NCI-H524 treated with DMSO at 0.1 percent for 48 hours (cell line): ENCODE measurements around the gene IGF1R.

Source experiments
- DNase-seq: peaks from one replicate; lab custom pipeline; 2025; lab: John Stamatoyannopoulos, UW

IGF1R gene

GRCh38 chr15:98725874-98726273 lies 77.5 kb downstream of the IGF1R start:
- no peak for DNase-seq

DNA sequence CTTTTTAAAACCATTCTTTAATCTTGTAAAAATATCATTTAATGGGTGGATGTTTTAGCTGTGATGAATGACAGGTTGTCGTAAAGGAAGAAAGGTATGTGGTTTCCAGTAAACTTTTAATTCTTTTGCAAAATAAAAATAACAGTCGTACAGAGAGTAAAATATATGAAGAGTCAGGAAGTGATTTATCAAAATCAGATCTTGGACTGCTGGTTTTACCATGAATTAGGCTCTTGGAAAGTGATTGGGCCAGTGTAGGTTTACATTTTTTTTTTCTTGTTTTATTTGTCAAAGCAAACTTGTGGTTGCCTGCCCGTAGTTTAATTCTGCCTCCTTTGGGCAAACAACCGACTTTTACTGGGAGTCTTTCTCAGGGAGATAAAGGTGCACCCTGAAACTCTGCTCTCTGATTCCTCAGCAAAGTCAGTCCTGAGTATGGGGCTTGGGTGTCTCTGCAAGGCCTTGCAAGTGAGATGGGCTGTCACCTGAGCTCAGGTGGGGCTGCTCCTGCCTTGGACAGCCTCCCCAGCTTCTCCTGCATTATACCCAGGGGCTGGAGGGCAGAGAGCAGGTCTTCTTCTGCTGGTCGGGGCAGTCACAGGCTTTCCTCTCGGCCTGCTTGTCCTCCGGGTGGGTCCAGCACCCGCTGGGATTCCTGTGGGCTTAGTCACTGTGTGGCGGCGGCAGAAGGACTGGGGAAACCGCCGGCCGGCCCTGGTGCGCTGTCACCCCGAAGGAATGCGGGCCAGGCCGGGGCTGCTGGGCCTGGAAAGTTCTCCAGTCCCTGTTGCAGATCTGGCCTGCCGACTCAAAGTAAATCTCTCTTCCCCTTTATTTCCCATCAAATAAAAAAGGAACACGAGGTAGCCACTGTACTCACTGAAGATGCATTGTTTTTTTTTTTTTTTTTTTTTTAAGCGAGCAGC lies 79.0 kb downstream of the IGF1R start:
- DNase-seq = no peak

GRCh38 chr15:98728082-98728810 lies 79.9 kb downstream of the IGF1R start:
- no peak for DNase-seq

GRCh38 chr15:98728811-98729160 lies 80.4 kb downstream of the IGF1R start:
- DNase-seq = no peak

DNA sequence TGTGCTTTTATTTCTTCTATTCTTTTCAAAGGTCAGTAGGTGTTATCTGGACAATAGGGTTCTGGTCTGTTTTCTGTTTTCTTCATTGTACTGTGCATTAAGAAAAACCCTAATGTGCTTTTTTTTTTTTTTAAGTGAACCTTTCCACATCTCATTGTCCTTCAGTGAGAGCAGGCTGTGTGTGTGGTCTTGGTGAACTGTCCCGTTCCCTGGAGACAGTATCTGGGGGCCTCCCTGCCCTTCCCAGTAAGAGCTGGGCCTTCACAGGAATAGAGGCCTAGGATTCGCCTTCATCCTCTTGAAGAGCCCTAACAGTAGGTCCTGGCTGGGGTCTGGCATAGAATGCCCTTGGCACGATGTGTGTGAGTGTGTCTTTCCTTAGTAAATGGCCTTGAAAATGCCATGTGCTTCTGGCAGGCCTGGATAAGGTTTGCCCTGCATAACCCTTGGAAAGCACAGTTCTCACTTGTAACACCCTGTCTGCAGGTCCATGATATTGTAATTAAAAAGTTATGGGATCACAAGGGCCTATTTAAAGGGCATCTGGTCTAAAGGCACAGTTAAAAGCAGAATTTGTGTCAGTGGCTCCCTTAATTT lies 81.2 kb downstream of the IGF1R start:
- no peak for DNase-seq

GRCh38 chr15:98730860-98731711 lies 82.7 kb downstream of the IGF1R start:
- no peak for DNase-seq

DNA sequence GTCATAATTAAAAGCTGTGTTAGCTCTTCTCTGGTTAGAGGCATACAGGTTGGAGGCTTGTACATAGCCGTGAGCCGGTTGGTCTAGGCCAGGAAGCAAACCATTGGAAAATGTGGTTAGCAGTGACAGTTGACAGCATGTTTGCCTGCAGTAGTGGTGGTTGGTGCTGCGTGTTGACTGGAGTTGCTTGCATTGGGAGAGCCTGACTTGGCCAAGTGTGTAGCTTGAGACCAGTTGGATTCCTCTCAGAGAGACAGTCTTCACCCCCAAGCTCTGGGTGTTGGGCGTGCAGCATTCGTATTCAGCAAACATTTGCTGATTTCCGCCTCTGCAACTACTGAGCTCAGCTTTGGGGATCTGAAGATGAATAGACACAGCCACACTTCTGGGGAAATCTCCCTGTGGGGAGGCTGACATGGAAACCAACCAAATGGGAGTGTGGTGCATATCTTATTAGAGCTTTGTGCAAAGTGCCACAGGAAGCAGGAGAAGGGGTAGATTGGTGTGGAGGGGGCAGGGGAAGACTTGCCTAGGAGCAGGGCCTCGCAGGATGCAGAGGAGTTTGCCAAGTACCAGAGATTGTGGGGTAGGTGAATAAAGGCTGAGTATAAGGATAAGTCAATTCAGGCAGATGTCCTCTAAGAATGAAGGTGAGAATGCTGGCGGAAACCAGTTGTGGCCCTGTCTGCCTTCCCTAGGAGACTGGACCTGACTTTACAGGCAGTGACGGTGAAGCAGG lies 83.5 kb downstream of the IGF1R start:
- DNase-seq = no peak

DNA sequence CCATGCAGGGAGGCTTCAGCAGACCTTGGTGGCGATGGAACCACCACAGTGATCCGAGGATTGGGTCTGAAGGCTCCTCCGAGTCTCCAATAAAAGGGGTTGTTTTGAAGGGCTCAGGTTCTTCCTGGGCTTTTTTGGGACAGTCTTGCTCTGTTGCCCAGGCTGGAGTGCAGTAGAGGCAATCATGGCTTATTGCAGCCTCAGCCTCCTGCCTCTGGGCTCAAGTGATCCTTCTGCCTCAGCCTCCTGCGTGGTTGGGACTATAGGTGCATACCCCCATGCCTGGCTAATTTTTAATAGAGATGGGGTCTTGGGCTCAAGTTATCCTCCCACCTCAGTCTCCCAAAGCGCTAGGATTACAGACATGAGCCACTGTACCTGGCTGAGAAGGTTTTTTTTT lies 84.8 kb downstream of the IGF1R start:
- no peak for DNase-seq

DNA sequence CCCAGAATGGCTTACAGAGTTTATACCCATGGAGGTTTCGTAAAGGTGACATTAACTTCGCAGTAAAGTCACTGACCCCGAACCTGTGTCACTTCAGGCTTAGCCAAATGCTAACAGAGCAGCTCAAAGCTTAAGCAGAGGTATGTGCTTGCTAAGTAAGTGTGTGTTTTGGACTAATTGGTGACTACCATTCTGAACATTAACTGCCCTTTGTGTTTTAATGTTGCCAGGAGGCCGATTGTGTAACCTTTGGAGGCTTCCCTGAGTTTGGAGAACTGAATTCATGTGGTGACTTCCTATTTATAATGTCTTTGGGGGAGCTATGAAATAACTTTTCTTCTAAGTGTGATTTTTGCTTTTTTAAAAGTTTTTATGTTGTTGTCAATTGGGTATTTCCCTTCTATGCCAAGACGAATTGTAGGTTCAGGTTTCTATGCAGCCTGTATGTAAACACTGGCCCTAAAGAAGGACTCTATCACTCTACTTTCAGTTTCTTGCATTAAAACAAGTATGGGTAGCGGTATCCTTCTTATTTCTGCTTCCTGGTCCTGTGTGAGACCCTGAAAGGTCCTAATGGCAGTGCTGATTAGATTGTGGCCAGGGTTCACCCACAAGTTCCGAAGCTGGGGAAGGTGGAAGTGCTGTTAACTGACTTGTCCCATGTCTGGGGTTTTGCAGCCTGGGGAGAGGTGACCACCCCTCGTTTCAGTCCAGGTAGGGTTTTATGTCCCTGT lies 86.3 kb downstream of the IGF1R start:
- no peak for DNase-seq

DNA sequence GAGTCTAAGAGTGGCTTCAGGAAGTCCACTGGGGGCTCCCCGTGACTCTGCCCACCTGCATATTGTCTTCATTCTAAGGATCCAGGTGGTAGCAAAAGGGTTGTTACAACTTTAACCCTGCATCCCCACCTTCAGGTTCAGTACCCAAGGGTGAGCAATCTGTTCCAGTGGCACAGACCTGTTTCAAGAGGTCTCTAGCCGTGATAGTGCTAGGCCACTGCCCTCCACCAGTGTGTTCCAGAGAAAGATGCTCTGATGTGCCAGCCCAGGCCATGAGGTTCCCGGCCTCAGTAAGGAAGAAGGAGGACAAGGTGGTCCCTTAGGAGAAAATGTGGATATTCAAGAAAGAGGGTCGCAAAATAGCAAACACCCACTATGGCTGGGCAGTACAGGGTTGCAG lies 87.0 kb downstream of the IGF1R start:
- no peak for DNase-seq

GRCh38 chr15:98735895-98736617 lies 87.7 kb downstream of the IGF1R start:
- no peak for DNase-seq

- no peak for DNase-seq
Measured at GRCh38 chr15:98737159-98737558, 88.8 kb downstream of the IGF1R start.

DNA sequence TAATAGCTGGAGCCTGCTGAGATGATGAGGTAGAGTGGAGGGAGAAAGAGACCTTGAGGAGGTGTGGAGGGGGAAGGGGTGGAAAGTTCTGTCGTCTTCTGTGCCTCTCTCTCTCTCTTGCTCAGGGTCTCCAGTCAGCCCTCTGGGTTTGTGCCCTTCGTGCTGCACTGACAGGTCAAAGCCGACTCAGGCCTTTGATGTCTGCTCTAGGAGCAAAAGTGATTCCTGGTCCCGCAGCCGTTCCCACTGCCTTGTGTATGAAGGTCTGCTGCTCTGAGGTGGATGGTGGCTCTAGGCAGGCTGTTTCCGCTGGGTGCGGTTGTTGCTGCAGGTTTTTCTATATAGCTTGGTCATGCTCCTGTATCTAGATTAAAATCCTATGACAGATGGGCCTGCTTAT lies 89.4 kb downstream of the IGF1R start:
- peak; percentile 28 for DNase-seq

- DNase-seq = no peak
Measured at GRCh38 chr15:98738689-98739401, 90.5 kb downstream of the IGF1R start.

- DNase-seq = no peak
Measured at GRCh38 chr15:98740295-98740694, 92.0 kb downstream of the IGF1R start.

DNA sequence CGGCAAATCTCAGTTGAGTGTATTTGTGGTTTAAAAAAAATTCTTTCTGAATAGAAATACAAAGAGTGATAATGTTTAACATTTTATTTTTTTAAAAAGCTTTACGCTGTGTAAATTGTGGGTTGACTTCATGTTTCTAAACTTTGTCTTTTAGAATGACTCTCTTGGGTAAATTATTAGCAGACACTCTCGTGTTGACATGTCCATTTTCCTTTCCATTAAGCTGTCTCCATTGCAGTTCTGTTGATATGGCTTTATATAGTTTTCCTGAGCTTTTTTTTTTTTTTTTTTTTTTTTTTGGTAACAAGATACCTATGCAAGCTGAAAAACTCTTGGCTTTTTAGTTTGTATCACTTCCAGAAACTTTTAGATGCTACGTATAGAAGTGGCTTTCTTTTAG lies 92.6 kb downstream of the IGF1R start:
- DNase-seq = no peak

DNA sequence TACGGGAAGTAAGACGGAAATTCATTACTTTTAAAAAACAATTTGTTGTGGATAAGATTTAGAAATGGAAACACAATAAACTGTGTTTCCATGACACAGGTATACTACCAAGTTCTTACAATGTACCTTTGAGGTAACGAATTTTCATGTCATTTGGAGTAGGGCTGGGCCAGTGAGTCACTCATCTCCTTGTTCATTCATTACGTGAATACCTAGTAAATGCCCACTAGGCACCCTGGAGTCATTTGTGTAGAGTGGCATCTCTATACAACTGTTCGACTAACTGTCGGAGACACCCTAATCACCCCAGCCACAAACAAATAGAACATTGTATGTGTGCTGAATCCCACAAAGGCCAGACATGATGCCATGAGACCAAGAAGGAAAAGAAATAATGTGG lies 94.8 kb downstream of the IGF1R start:
- DNase-seq = no peak

GRCh38 chr15:98744506-98744905 lies 96.2 kb downstream of the IGF1R start:
- peak; percentile 96 for DNase-seq

GRCh38 chr15:98745179-98745578 lies 96.8 kb downstream of the IGF1R start:
- DNase-seq = no peak
